ENCODE measurements around the gene NTN4. TPM values are rescaled to one million over a fixed set of nuclear protein-coding genes. Genes with fewer than 3 reads are reported as not detected.

Gene NTN4
- total RNA-seq (1 to 10 TPM in 3 of 5 donors, under 1 TPM in 2; 0.53 to 4.1 (median 1.3) TPM), total RNA-seq (0.11 to 11.3 (median 1.9) reads per million in 29 experiments)
- total RNA-seq (2013): 3.4 TPM

DNA sequence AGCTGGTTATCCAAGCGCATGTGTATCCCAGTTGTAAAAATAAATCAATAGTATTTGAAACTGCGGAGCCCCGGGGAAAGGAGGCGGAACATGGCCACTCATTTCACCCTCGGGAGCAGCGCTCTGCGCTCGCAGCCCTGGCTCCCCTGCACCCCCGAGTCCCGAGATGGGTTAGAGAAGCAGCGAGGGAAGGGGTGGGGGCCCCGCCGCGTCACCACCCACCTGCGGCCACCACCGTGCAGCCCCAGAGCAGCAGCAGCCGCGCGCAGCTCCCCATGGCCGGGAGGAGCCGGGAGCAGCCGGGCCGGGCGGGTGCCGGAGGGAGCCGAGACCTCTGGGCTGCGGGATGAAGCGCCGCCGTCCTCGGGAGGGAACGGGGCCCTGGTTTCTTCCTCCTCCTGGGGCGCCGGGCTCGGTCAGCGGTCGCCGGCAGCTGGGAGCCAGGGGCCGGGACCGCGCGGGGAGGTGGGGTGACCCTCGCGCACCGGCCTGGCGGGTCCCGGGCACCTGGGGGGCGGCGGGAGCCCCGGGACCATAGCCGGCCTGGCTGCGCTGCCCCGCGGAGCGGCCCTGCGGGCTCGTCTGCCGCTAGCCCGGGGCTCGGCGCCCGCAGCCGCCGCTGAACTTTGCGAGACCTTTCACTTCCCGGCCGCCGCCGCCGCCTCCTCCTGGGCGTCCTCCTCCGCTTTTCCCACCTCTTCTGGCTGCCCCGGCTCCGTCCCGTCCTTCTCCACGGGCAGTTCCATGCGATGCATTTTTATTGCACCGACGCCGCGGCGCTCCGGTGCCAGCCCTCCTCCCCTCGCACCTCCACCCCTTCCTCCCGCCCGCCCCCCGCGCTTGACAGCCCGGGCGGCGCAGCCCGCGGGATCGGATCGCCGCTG is at the start of gene NTN4:
Gene NTN4, minus strand, starts transcription at position 732 of the 884 bp plus-strand sequence. Its CDS starts 455 bp downstream, at position 277.
- Mint-ChIP-seq H3K27ac (no peak within 1 kb of the TSS), H3K36me3 (no peaks in the 10 kb centered on the region), H3K4me3 (peak within 1 kb of the TSS; percentile 81 to 95 (median 82)), H3K9me3 (no peaks in the 10 kb centered on the region), H3K27me3 (peaks cover 51 to 59% of the 10 kb centered on the region in 2 donors), H3K4me1 (peaks cover 15 to 22% (median 19%) of the 10 kb centered on the region in 3 donors)
- POLR2A ChIA-PET: no interaction called here
- Histone ChIP-seq H3K4me3 (ENCODE audit: control insufficient read depth in 1 of 2, extremely low read depth in 1 of 2, low read length in 1 of 2) (peak within 1 kb of the TSS; percentile 48 to 80), H3K27ac (ENCODE audit: low read length) (no peak within 1 kb of the TSS), H3K27me3 (replicated peaks in 1 of 2; ENCODE audit: control insufficient read depth in 2 of 2, extremely low read depth in 1 of 2, insufficient read depth in 2 of 2, low read length in 1 of 2) (peaks cover 19 to 30% of the 10 kb centered on the region in 2 experiments), H3K9me3 (no peaks in the 10 kb centered on the region), H3K36me3 (ENCODE audit: control insufficient read depth in 2 of 2, extremely low read depth in 1 of 2, insufficient read depth in 1 of 2, low read length in 1 of 2) (no peaks in the 10 kb centered on the region), H3K4me1 (ENCODE audit: control insufficient read depth in 1 of 2, extremely low read depth in 1 of 2, insufficient read depth in 2 of 2, low read length in 2 of 2) (peaks cover 2 to 18% of the 10 kb centered on the region in 2 experiments)
- DNase-seq (peak in 11 of 35 experiments; percentile 4 to 32 (median 15)), ATAC-seq (replicated peaks in 1 of 4) (peak; percentile 47 to 57 (median 57))
- CTCF ChIA-PET: no interaction called here
- under 1% methylated on average over 83 of the region's 96 CpGs for WGBS (ENCODE audit: insufficient coverage)

DNA sequence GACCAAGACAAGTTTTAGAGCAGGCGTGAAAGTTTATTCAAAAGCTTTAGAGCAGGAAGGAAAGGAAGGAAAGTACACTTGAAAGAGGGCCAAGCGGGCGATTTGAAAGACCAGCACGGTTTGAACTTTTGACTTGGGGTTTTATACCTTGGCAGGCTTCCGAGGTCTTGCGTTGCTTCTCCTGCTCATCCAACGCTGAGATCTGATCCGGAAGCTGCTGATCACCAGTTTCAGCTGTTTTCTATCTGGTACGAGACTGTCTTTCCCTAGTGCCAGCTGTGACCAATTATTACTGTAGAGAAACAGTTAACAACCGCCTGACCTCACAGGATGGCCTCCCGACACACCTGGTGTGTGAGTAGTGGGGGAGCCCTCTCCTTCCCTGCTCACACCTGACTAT is 47.6 kb upstream of the NTN4 start:
- peak in 1 of 4 experiments; percentile 29 for ATAC-seq (replicated peaks in 1 of 4)
- peaks cover 6 to 9% of the 10 kb centered on the region in 2 experiments for H3K27me3 ChIP-seq (replicated peaks in 1 of 2; ENCODE audit: control insufficient read depth in 2 of 2, extremely low read depth in 1 of 2, insufficient read depth in 2 of 2, low read length in 1 of 2)
- no peak overlapping the region for H3K4me3 ChIP-seq (ENCODE audit: control insufficient read depth in 1 of 2, extremely low read depth in 1 of 2, low read length in 1 of 2)
- Mint-ChIP-seq H3K9me3 (no peaks in the 10 kb centered on the region), H3K4me1 (peaks cover 7 to 10% (median 8%) of the 10 kb centered on the region in 3 donors), H3K27ac (peak overlapping the region; percentile 30 to 52), H3K4me3 (peak overlapping the region in 1 of 3 donors; percentile 19), H3K27me3 (peaks cover 15 to 16% of the 10 kb centered on the region in 2 donors), H3K36me3 (no peaks in the 10 kb centered on the region)
- no peak overlapping the region for H3K27ac ChIP-seq (ENCODE audit: low read length)
- peaks cover 0 to 3% of the 10 kb centered on the region in 2 experiments for H3K4me1 ChIP-seq (ENCODE audit: control insufficient read depth in 1 of 2, extremely low read depth in 1 of 2, insufficient read depth in 2 of 2, low read length in 2 of 2)
- no peaks in the 10 kb centered on the region for H3K36me3 ChIP-seq (ENCODE audit: control insufficient read depth in 2 of 2, extremely low read depth in 1 of 2, insufficient read depth in 1 of 2, low read length in 1 of 2)
- CTCF ChIA-PET: no interaction called here
- 22% methylated on average over 7 of the region's 11 CpGs for WGBS (ENCODE audit: insufficient coverage)
- POLR2A ChIA-PET: no interaction called here
- DNase-seq: peak in 1 of 35 experiments; percentile 7
- no peaks in the 10 kb centered on the region for H3K9me3 ChIP-seq

DNA sequence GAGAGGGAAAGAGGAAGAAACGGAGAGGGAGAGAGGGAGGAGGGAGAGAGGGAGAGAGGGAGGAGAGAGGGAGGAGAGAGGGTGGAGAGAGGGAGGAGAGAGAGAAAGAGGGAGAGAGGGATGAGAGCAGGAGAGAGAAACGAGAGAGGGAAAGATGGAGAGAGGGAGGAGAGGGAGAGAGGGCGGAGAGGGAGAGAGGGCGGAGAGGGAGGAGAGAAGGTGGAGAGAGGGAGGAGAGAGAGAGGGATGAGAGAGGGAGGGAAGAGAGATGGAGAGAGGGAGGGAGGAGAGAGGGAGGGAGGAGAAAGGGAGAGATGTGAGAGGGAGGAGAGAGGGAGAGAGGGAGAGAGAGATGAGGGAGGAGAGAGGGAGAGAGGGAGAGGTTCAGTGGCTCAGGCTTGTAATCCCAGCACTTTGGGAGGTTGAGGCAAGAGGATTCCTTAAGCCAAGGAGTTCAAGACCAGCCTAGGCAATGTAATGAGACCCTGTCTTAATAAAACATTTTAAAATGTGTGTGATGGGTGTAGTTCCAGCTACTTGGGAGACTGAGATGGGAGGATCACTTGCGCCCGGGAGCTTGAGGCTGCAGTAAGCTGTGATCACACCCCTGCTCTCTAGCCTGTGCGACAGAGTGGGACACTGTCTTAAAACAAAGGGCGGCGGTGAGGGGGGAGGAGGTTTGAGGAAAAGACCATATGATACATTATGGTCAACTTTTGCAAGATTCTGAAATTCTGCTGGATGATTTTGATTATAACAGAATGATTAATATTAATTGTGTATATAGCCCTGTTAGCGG is 46.9 kb upstream of the NTN4 start:
- Histone ChIP-seq H3K36me3 (ENCODE audit: control insufficient read depth in 2 of 2, extremely low read depth in 1 of 2, insufficient read depth in 1 of 2, low read length in 1 of 2) (no peaks in the 10 kb centered on the region), H3K9me3 (no peaks in the 10 kb centered on the region), H3K27me3 (replicated peaks in 1 of 2; ENCODE audit: control insufficient read depth in 2 of 2, extremely low read depth in 1 of 2, insufficient read depth in 2 of 2, low read length in 1 of 2) (peaks cover 6% of the 10 kb centered on the region in 2 experiments), H3K4me3 (ENCODE audit: control insufficient read depth in 1 of 2, extremely low read depth in 1 of 2, low read length in 1 of 2) (no peak overlapping the region), H3K4me1 (ENCODE audit: control insufficient read depth in 1 of 2, extremely low read depth in 1 of 2, insufficient read depth in 2 of 2, low read length in 2 of 2) (peaks cover 0 to 3% of the 10 kb centered on the region in 2 experiments), H3K27ac (ENCODE audit: low read length) (no peak overlapping the region)
- 76% methylated on average over 9 of the region's 10 CpGs for WGBS (ENCODE audit: insufficient coverage)
- Mint-ChIP-seq H3K36me3 (no peaks in the 10 kb centered on the region), H3K4me1 (peaks cover 7 to 10% (median 8%) of the 10 kb centered on the region in 3 donors), H3K4me3 (peak overlapping the region in 1 of 3 donors; percentile 19), H3K27me3 (peaks cover 13 to 16% of the 10 kb centered on the region in 2 donors), H3K27ac (no peak overlapping the region), H3K9me3 (peaks cover 0 to 1% (median 0%) of the 10 kb centered on the region in 3 donors)
- ChIA-PET POLR2A (no interaction called here), CTCF (no interaction called here)
- ATAC-seq (replicated peaks in 1 of 4) (no peak), DNase-seq (no peak)

DNA sequence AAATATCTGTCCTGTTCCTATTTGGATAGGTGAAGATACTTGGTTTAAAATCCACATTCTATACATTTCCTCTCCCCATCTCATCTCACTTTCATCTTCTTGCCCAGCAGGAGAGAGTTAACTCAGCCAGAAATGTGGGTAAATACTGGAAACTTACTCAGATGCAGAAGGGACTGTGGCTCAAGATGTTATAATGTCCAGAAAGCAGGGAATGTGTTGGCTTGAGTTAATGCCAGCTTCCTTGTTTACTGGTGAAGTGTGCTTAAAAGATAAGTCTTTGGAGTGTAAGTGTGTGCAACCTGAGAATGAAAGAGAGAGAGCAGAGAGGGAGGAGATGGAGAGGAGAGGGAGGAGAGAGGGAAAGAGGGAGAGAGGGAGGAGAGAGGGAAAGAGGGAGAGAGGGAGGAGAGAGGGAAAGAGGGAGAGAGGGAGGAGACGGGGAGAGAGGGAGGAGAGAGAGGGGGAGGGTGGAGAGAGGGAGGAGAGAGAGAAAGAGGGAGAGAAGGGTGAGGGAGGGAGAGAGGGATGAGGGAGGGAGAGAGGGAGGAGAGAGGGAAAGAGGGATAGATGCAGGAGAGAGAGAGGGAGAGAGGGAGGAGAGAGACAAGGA is 46.2 kb upstream of the NTN4 start:
- Histone ChIP-seq H3K4me3 (ENCODE audit: control insufficient read depth in 1 of 2, extremely low read depth in 1 of 2, low read length in 1 of 2) (no peak overlapping the region), H3K4me1 (ENCODE audit: control insufficient read depth in 1 of 2, extremely low read depth in 1 of 2, insufficient read depth in 2 of 2, low read length in 2 of 2) (peaks cover 0 to 3% of the 10 kb centered on the region in 2 experiments), H3K9me3 (no peaks in the 10 kb centered on the region), H3K36me3 (ENCODE audit: control insufficient read depth in 2 of 2, extremely low read depth in 1 of 2, insufficient read depth in 1 of 2, low read length in 1 of 2) (no peaks in the 10 kb centered on the region), H3K27ac (ENCODE audit: low read length) (no peak overlapping the region), H3K27me3 (replicated peaks in 1 of 2; ENCODE audit: control insufficient read depth in 2 of 2, extremely low read depth in 1 of 2, insufficient read depth in 2 of 2, low read length in 1 of 2) (peaks cover 6 to 7% of the 10 kb centered on the region in 2 experiments)
- DNase-seq: no peak
- Mint-ChIP-seq H3K9me3 (peaks cover 0 to 3% (median 0%) of the 10 kb centered on the region in 3 donors), H3K4me3 (no peak overlapping the region), H3K4me1 (peaks cover 7 to 10% (median 8%) of the 10 kb centered on the region in 3 donors), H3K36me3 (no peaks in the 10 kb centered on the region), H3K27me3 (peaks cover 18 to 19% of the 10 kb centered on the region in 2 donors), H3K27ac (no peak overlapping the region)
- no peak for ATAC-seq (replicated peaks in 1 of 4)
- POLR2A ChIA-PET: no interaction called here
- CTCF ChIA-PET: no interaction called here
- 37% methylated on average over 1 of the region's 1 CpG for WGBS (ENCODE audit: insufficient coverage)

DNA sequence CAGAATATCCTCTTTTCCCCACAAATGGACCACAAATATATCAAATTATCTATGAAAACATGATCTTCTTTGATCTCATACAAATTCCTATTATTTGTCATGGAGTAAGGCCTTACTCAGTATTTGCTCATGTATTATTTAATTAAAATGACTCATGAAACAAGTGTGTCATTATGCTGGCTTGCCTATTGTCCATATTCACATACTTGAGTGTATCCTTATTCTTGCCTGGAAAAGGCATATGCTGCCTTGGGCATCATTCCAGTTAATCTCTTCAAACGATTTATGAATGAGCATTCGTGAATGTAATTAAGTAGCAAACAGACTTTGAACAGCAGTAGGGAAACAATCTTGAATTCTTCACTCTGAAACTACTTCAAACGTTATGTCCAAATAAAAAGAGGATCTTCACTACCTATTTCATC is 45.6 kb upstream of the NTN4 start:
- no peak overlapping the region for H3K27ac Mint-ChIP-seq
- H3K4me3 Mint-ChIP-seq: no peak overlapping the region
- CTCF ChIA-PET: no interaction called here
- POLR2A ChIA-PET: no interaction called here
- Histone ChIP-seq H3K27me3 (replicated peaks in 1 of 2; ENCODE audit: control insufficient read depth in 2 of 2, extremely low read depth in 1 of 2, insufficient read depth in 2 of 2, low read length in 1 of 2) (peaks cover 6 to 7% of the 10 kb centered on the region in 2 experiments), H3K4me3 (ENCODE audit: control insufficient read depth in 1 of 2, extremely low read depth in 1 of 2, low read length in 1 of 2) (no peak overlapping the region), H3K36me3 (ENCODE audit: control insufficient read depth in 2 of 2, extremely low read depth in 1 of 2, insufficient read depth in 1 of 2, low read length in 1 of 2) (no peaks in the 10 kb centered on the region), H3K9me3 (no peaks in the 10 kb centered on the region), H3K27ac (ENCODE audit: low read length) (no peak overlapping the region), H3K4me1 (ENCODE audit: control insufficient read depth in 1 of 2, extremely low read depth in 1 of 2, insufficient read depth in 2 of 2, low read length in 2 of 2) (peaks cover 0 to 3% of the 10 kb centered on the region in 2 experiments)
- WGBS (ENCODE audit: insufficient coverage): no CpG with 5 or more reads among the region's 3 CpGs
- no peak for DNase-seq
- no peak for ATAC-seq (replicated peaks in 1 of 4)
- peaks cover 0 to 3% (median 0%) of the 10 kb centered on the region in 3 donors for H3K9me3 Mint-ChIP-seq
- no peaks in the 10 kb centered on the region for H3K36me3 Mint-ChIP-seq
- H3K4me1 Mint-ChIP-seq: peaks cover 7 to 10% (median 8%) of the 10 kb centered on the region in 3 donors
- peaks cover 19 to 20% of the 10 kb centered on the region in 2 donors for H3K27me3 Mint-ChIP-seq

DNA sequence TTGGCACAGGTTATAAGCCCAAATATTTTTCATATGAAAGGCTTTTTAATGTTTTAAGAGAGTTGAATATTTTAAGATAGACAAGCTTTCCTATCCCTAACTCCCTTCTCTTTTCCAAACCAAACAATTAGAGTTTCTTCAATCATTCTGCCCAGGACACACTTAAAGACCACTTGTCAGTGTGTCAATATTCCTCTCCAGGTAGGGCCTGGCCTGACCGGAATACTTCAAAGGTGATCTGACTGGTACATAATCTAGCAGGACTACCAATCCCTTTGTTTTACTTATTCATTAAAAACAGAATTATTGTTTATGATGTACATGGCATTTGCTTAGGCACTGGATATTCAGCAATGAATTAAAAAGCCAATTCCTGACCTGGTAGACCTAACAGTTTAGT is 44.0 kb upstream of the NTN4 start:
- peaks cover 25 to 29% of the 10 kb centered on the region in 2 donors for H3K27me3 Mint-ChIP-seq
- no peaks in the 10 kb centered on the region for H3K36me3 Mint-ChIP-seq
- DNase-seq (no peak), ATAC-seq (replicated peaks in 1 of 4) (no peak)
- no peak overlapping the region for H3K27ac ChIP-seq (ENCODE audit: low read length)
- H3K4me3 ChIP-seq (ENCODE audit: control insufficient read depth in 1 of 2, extremely low read depth in 1 of 2, low read length in 1 of 2): no peak overlapping the region
- H3K4me1 ChIP-seq (ENCODE audit: control insufficient read depth in 1 of 2, extremely low read depth in 1 of 2, insufficient read depth in 2 of 2, low read length in 2 of 2): peaks cover 0 to 3% of the 10 kb centered on the region in 2 experiments
- H3K36me3 ChIP-seq (ENCODE audit: control insufficient read depth in 2 of 2, extremely low read depth in 1 of 2, insufficient read depth in 1 of 2, low read length in 1 of 2): no peaks in the 10 kb centered on the region
- WGBS (ENCODE audit: insufficient coverage): no CpG with 5 or more reads among the region's 1 CpG
- no peak overlapping the region for H3K27ac Mint-ChIP-seq
- ChIA-PET CTCF (no interaction called here), POLR2A (interaction anchor here in 1 of 2 donors (0.6 kb wide), 1 partner anchor 689 kb away, joined by 3 read pairs; no protein-coding TSS in a partner anchor)
- H3K9me3 Mint-ChIP-seq: peaks cover 0 to 3% (median 0%) of the 10 kb centered on the region in 3 donors
- no peak overlapping the region for H3K4me3 Mint-ChIP-seq
- no peaks in the 10 kb centered on the region for H3K9me3 ChIP-seq
- H3K4me1 Mint-ChIP-seq: peaks cover 7 to 10% (median 8%) of the 10 kb centered on the region in 3 donors
- H3K27me3 ChIP-seq (replicated peaks in 1 of 2; ENCODE audit: control insufficient read depth in 2 of 2, extremely low read depth in 1 of 2, insufficient read depth in 2 of 2, low read length in 1 of 2): peaks cover 6 to 7% of the 10 kb centered on the region in 2 experiments
